Panc1 (cell line): Measurements from ENCODE around the gene OLIG3. TPM values are rescaled to one million over a fixed set of nuclear protein-coding genes. Genes with fewer than 3 reads are reported as not detected.

Experiments
- ATAC-seq: fragments of 200-7000 bp; cut with Tn5 transposase; 2 replicates; pipeline ENCODE4 v1.9.1; 2020; ENCODE audit warnings: mild to moderate bottlenecking, moderate library complexity
- BruUV-seq: library from RNA; stranded (reverse); fragments of 400-500 nt; replicated peaks from 2 replicates; lab custom pipeline; 2021; lab: Mats Ljungman, UMichigan
- CTCF ChIA-PET: fragments of 300-600 bp; sonication (Branson Sonifier 250); formaldehyde crosslinking; loops from one replicate; lab custom pipeline; 2022; ENCODE audit warnings: antibody characterized with exemption; lab: Charles Lee
- POLR2A ChIA-PET: fragments of 300-600 bp; sonication (Branson Sonifier 250); formaldehyde crosslinking; loops from one replicate; lab custom pipeline; 2022; ENCODE audit warnings: antibody characterized with exemption; lab: Charles Lee
- DNase-seq: peaks from one replicate; pipeline ENCODE4 v3.0.0-alpha.2; 2010; ENCODE audit warnings: low read depth, low spot score
- H3K27ac ChIP-seq: 2 replicates; pipeline ENCODE4 v1.5.1; 2011; ENCODE audit warnings: mild to moderate bottlenecking, low read length, inconsistent platforms
- H3K27me3 ChIP-seq: fragments of 200-500 bp; sonication (Bioruptor generic); 2 replicates; pipeline ENCODE4 v1.6.0; 2014; ENCODE audit warnings: low read length, inconsistent platforms; ENCODE audit not compliant: control insufficient read depth, insufficient read depth
- H3K36me3 ChIP-seq: fragments of 200-500 bp; sonication (Bioruptor generic); 2 replicates; pipeline ENCODE4 v1.5.1; 2014; ENCODE audit warnings: inconsistent platforms, mild to moderate bottlenecking, low read length, moderate library complexity; ENCODE audit not compliant: control insufficient read depth, insufficient read depth
- H3K4me1 ChIP-seq: 2 replicates; pipeline ENCODE4 v1.5.1; 2011; ENCODE audit warnings: inconsistent platforms, mild to moderate bottlenecking, low read length, moderate library complexity; ENCODE audit not compliant: control insufficient read depth, insufficient read depth
- H3K4me3 ChIP-seq, 2 experiments: 2 replicates each; pipeline ENCODE4 v1.5.1; 2011 to 2012; ENCODE audit warnings: low read depth in 2 of 2, low read length in 2 of 2, mild to moderate bottlenecking in 2 of 2, inconsistent platforms in 1 of 2, moderate library complexity in 1 of 2
- H3K9me3 ChIP-seq: fragments of 200-500 bp; sonication (Bioruptor generic); 2 replicates; pipeline ENCODE4 v1.5.1; 2014; ENCODE audit warnings: low read depth, mild to moderate bottlenecking, inconsistent platforms, low read length, moderate library complexity; ENCODE audit not compliant: control insufficient read depth, insufficient read depth
- POLR2AphosphoS5 ChIP-seq: IDR thresholded peaks from 2 replicates; pipeline ENCODE4 v1.6.1; 2012; ENCODE audit warnings: mild to moderate bottlenecking, low read depth, low read length, moderate library complexity
- SIN3A ChIP-seq: IDR thresholded peaks from 2 replicates; pipeline ENCODE4 v1.6.1; 2012; ENCODE audit warnings: low read depth, mild to moderate bottlenecking, low read length, moderate library complexity, borderline replicate concordance; ENCODE audit not compliant: insufficient read depth
- TCF7L2 ChIP-seq: IDR thresholded peaks from 2 replicates; pipeline ENCODE4 v1.6.1; 2011; ENCODE audit warnings: mild to moderate bottlenecking, low read depth, low read length, inconsistent platforms
- in situ Hi-C: cut with HindIII; loops from 2 replicates; pipeline ENCODE4 v1.10.0; 2016; ENCODE audit warnings: low sequenced_read_pairs, low pct_unique_long_range_greater_than_20kb
- intact Hi-C: fragments of 100-400 bp; cut with micrococcal nuclease; formaldehyde crosslinking; loops from one replicate; pipeline ENCODE4 v1.10.0; 2022; ENCODE audit not compliant: unreplicated experiment
- total RNA-seq: library from RNA; stranded (reverse); gene quantifications from one replicate; pipeline ENCODE4 v1.2.1, GENCODE V29; 2021; ENCODE audit not compliant: unreplicated experiment
- TF ChIP-seq, protein P1 (sequence below): fragments of 450-650 bp; IDR thresholded peaks from 2 replicates; pipeline ENCODE4 v1.5.1; 2017; ENCODE audit warnings: mild to moderate bottlenecking
- TF ChIP-seq, protein P2 (sequence below), 2 experiments: IDR thresholded peaks; 2 replicates each; pipeline ENCODE4 v1.6.1; 2011 to 2012; ENCODE audit warnings: low read depth in 2 of 2, control low read depth in 1 of 2, low read length in 1 of 2, mild to moderate bottlenecking in 1 of 2, moderate library complexity in 1 of 2; ENCODE audit not compliant: insufficient read depth in 1 of 2

The OLIG3 gene
- total RNA-seq, 1 experiment from 2014 or later: not detected

DNA sequence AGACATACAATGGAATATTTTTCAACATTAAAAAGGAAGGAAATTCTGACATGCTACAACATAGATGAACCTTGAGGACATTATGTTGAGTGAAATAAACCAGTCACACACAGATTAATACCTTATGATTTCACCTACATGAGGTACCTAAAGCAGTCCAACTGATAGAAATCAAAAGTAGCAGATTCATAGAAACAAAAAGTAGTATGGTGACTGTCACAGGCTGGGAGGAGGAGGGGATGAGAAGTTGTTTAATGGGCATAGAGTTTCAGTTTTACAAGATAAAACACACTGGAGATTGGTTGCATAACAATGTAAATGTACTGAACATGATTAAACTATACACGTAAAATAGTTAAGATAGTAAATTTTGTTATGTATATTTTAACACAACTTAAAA lies 48.5 kb upstream of the OLIG3 start:
- ChIA-PET POLR2A (no interaction called here), CTCF (interaction anchor here (0.6 kb wide), 1 partner anchor 65 kb away, joined by 3 read pairs; no protein-coding TSS in a partner anchor)
- H3K4me3 ChIP-seq: no peak overlapping the region
- no peaks in the 10 kb centered on the region for H3K4me1 ChIP-seq
- H3K27ac ChIP-seq: no peak overlapping the region
- TF ChIP-seq POLR2AphosphoS5: no peak
- no peak for TF ChIP-seq SIN3A
- TF ChIP-seq, protein P1, sequence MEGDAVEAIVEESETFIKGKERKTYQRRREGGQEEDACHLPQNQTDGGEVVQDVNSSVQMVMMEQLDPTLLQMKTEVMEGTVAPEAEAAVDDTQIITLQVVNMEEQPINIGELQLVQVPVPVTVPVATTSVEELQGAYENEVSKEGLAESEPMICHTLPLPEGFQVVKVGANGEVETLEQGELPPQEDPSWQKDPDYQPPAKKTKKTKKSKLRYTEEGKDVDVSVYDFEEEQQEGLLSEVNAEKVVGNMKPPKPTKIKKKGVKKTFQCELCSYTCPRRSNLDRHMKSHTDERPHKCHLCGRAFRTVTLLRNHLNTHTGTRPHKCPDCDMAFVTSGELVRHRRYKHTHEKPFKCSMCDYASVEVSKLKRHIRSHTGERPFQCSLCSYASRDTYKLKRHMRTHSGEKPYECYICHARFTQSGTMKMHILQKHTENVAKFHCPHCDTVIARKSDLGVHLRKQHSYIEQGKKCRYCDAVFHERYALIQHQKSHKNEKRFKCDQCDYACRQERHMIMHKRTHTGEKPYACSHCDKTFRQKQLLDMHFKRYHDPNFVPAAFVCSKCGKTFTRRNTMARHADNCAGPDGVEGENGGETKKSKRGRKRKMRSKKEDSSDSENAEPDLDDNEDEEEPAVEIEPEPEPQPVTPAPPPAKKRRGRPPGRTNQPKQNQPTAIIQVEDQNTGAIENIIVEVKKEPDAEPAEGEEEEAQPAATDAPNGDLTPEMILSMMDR: no peak
- TF ChIP-seq, protein P2, sequence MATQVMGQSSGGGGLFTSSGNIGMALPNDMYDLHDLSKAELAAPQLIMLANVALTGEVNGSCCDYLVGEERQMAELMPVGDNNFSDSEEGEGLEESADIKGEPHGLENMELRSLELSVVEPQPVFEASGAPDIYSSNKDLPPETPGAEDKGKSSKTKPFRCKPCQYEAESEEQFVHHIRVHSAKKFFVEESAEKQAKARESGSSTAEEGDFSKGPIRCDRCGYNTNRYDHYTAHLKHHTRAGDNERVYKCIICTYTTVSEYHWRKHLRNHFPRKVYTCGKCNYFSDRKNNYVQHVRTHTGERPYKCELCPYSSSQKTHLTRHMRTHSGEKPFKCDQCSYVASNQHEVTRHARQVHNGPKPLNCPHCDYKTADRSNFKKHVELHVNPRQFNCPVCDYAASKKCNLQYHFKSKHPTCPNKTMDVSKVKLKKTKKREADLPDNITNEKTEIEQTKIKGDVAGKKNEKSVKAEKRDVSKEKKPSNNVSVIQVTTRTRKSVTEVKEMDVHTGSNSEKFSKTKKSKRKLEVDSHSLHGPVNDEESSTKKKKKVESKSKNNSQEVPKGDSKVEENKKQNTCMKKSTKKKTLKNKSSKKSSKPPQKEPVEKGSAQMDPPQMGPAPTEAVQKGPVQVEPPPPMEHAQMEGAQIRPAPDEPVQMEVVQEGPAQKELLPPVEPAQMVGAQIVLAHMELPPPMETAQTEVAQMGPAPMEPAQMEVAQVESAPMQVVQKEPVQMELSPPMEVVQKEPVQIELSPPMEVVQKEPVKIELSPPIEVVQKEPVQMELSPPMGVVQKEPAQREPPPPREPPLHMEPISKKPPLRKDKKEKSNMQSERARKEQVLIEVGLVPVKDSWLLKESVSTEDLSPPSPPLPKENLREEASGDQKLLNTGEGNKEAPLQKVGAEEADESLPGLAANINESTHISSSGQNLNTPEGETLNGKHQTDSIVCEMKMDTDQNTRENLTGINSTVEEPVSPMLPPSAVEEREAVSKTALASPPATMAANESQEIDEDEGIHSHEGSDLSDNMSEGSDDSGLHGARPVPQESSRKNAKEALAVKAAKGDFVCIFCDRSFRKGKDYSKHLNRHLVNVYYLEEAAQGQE (IDR thresholded peaks at IDR 0.05; ENCODE audit: insufficient read depth in 1 of 2, low read depth in 2 of 2, low read length in 1 of 2): no peak
- TF ChIP-seq TCF7L2: no peak
- intact Hi-C loops (no loop called here), in situ Hi-C loops (no loop called here)
- BruUV-seq: no TSS peak
- peaks cover 2% of the 10 kb centered on the region; the same call in 1 of the 2 replicates for H3K27me3 ChIP-seq
- no peaks in the 10 kb centered on the region for H3K36me3 ChIP-seq
- DNase-seq (no peak), ATAC-seq (no peak)
- no peaks in the 10 kb centered on the region for H3K9me3 ChIP-seq

DNA sequence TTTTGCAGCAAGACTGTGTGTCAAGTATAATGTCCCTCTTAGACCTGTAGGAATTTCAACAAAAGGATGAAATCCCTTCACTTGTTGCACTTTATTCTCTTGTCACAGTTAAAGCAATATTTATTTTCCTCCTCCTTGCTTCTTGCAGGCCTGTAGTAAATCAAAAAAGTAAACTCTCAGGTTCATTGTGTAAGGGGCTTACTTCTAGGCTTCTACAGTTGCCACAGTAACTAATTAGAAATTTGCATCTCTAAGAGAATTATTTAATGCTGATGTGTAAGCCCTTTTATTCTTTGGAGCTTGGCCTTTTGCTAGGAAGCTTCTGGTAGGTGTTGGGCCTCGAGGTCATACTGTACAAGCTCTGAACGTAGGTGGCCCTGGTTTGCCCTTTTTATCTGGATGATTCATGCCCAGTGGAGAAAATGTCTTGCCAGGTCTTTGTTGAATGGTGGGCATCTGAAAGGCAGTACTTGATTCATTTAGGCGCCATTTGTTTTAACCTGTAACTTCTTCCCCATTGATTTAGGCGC lies 47.4 kb upstream of the OLIG3 start:
- TF ChIP-seq, protein P1: no peak
- TF ChIP-seq SIN3A (no peak), POLR2AphosphoS5 (no peak), TCF7L2 (no peak)
- TF ChIP-seq, protein P2 (IDR thresholded peaks at IDR 0.05; ENCODE audit: insufficient read depth in 1 of 2, low read depth in 2 of 2, low read length in 1 of 2): no peak
- POLR2A ChIA-PET: no interaction called here
- Histone ChIP-seq H3K9me3 (no peaks in the 10 kb centered on the region), H3K36me3 (no peaks in the 10 kb centered on the region), H3K4me1 (no peaks in the 10 kb centered on the region), H3K27ac (no peak overlapping the region), H3K4me3 (no peak overlapping the region), H3K27me3 (peaks cover 3% of the 10 kb centered on the region; the same call in 1 of the 2 replicates)
- CTCF ChIA-PET: no interaction called here
- ATAC-seq (no peak), DNase-seq (no peak)
- in situ Hi-C loops (no loop called here), intact Hi-C loops (no loop called here)
- no TSS peak for BruUV-seq
